CD4-positive, alpha-beta T cell (primary cell): ENCODE measurements around the gene GOLGA6L2. TPM values are rescaled to one million over a fixed set of nuclear protein-coding genes. Genes with fewer than 3 reads are reported as not detected.

Source experiments
- ATAC-seq: fragments of 200-7000 bp; cut with Tn5 transposase; one replicate; pipeline ENCODE4 v1.10.0; 2022; ENCODE audit warnings: mild to moderate bottlenecking; ENCODE audit not compliant: poor library complexity
- CTCF ChIA-PET: fragments of 350-600 bp; sonication (Branson Sonifier 250); formaldehyde crosslinking; loops from one replicate; lab custom pipeline; 2021; ENCODE audit warnings: antibody characterized with exemption, inconsistent platforms; lab: Charles Lee
- POLR2A ChIA-PET: fragments of 350-600 bp; sonication (Branson Sonifier 250); formaldehyde crosslinking; loops from one replicate; lab custom pipeline; 2021; ENCODE audit warnings: antibody characterized with exemption, inconsistent platforms; lab: Charles Lee
- DNase-seq, 14 experiments: peaks; one replicate each; pipeline ENCODE4 v3.0.0-alpha.2; 2013 to 2020; ENCODE audit warnings: mixed read lengths in 2 of 14
- H3K27ac ChIP-seq, 2 donors: one replicate each; pipeline versions ENCODE4 v1.5.1 to v1.7.0; 2013; ENCODE audit warnings: low read length in 2 of 2, low read depth in 1 of 2, mild to moderate bottlenecking in 1 of 2
- H3K27me3 ChIP-seq, 2 experiments: 1 replicate in 1 of 2; 2 replicates in 1 of 2; pipeline versions ENCODE4 v1.6.1 to v1.7.0; 2013; ENCODE audit warnings: low read length in 2 of 2, control low read depth in 1 of 2, mild to moderate bottlenecking in 1 of 2, moderate library complexity in 1 of 2; ENCODE audit not compliant: insufficient read depth in 2 of 2, control insufficient read depth in 1 of 2
- H3K36me3 ChIP-seq: one replicate; pipeline ENCODE4 v1.6.1; 2013; ENCODE audit warnings: low read length, control low read depth; ENCODE audit not compliant: insufficient read depth
- H3K4me1 ChIP-seq: one replicate; pipeline ENCODE4 v1.6.1; 2013; ENCODE audit warnings: low read length, control low read depth; ENCODE audit not compliant: insufficient read depth
- H3K4me3 ChIP-seq: one replicate; pipeline ENCODE4 v1.5.1; 2013; ENCODE audit warnings: mild to moderate bottlenecking, low read length, moderate library complexity
- H3K9me3 ChIP-seq, 2 experiments: 1 replicate in 1 of 2; 2 replicates in 1 of 2; pipeline versions ENCODE4 v1.6.1 to v1.7.0; 2013; ENCODE audit warnings: low read length in 2 of 2, mild to moderate bottlenecking in 2 of 2, control low read depth in 1 of 2, moderate library complexity in 1 of 2; ENCODE audit not compliant: control insufficient read depth in 1 of 2, insufficient read depth in 1 of 2
- H3K27ac Mint-ChIP-seq: one replicate; pipeline ENCODE4 v1.8.0; 2020; ENCODE audit warnings: mixed read lengths
- H3K27me3 Mint-ChIP-seq: one replicate; pipeline ENCODE4 v1.8.0; 2021; ENCODE audit warnings: mixed read lengths
- H3K36me3 Mint-ChIP-seq: one replicate; pipeline ENCODE4 v1.8.0; 2021; ENCODE audit warnings: low read depth, mixed read lengths
- H3K4me1 Mint-ChIP-seq: one replicate; pipeline ENCODE4 v1.8.0; 2021; ENCODE audit warnings: low read depth, mixed read lengths
- H3K4me3 Mint-ChIP-seq: one replicate; pipeline ENCODE4 v1.8.0; 2020; ENCODE audit warnings: mild to moderate bottlenecking, mixed read lengths
- H3K9me3 Mint-ChIP-seq: one replicate; pipeline ENCODE4 v1.8.0; 2020; ENCODE audit warnings: mixed read lengths
- intact Hi-C, 2 experiments: fragments of 100-400 bp; cut with DNase I in 1 of 2; cut with micrococcal nuclease in 1 of 2; formaldehyde crosslinking; loops; one replicate each; pipeline versions ENCODE4 v1.15.1 to v1.9.0; 2023 to 2025; cut with DNase I, micrococcal nuclease
- total RNA-seq, 174 experiments: library from RNA in 2 of 174; stranded (reverse) in 2 of 174; gene quantifications; one replicate each; pipeline ENCODE4 v1.2.3 and lab custom pipeline; 2021 to 2026
- TF ChIP-seq, protein P1 (sequence below): fragments of 200-600 bp; IDR thresholded peaks from one replicate; pipeline ENCODE4 v1.8.0; 2022; ENCODE audit warnings: antibody characterized with exemption, mild to moderate bottlenecking

The GOLGA6L2 gene
- total RNA-seq, 2 experiments from 2014 or later, result not detected

DNA sequence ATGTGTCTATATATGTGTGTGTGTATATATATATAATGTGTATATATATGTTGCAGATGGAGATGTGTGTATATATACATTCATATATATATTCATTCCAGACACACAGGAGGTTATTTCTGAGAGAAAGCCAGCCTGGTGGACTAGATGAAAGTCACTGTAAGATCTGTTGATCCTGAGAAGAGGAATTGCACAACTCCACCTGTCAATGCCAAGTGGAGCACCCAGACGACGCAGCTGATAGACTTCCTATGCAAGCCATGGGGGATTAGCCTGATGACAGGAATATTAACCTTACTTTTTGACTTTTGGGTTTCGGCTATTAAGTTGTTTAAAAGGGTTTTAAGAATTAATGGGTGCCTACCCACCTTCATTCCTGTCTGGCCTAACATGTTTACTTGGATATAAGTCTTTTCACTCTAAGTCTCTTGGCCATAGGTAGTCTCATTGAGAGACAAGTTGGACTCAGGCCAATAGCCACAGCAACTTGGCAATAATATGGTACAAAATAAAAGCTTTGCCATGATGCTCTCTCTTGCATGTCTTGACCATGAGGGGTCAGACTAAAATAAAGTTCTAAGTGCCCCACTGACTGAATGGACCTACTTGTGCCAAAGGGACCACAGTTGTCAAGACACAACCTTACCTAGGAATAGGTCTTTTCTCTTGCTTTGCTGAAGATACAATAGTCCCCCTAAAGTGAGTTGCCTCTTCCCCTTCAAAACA, 35.9 kb upstream of the GOLGA6L2 start:
- DNase-seq (no peak), ATAC-seq (no peak)
- no peaks in the 10 kb centered on the region for H3K9me3 ChIP-seq
- ChIA-PET CTCF (no interaction called here), POLR2A (no interaction called here)
- intact Hi-C loops, result no loop called here
- no peaks in the 10 kb centered on the region for H3K4me1 ChIP-seq
- H3K36me3 ChIP-seq, result no peaks in the 10 kb centered on the region
- H3K27ac ChIP-seq, result no peak overlapping the region
- no peak overlapping the region for H3K4me3 ChIP-seq
- no peaks in the 10 kb centered on the region for H3K27me3 ChIP-seq
- Mint-ChIP-seq H3K27ac (no peak overlapping the region), H3K9me3 (no peaks in the 10 kb centered on the region), H3K4me3 (no peak overlapping the region), H3K27me3 (peaks cover 11% of the 10 kb centered on the region), H3K36me3 (no peaks in the 10 kb centered on the region), H3K4me1 (no peaks in the 10 kb centered on the region)
- TF ChIP-seq, protein P1, sequence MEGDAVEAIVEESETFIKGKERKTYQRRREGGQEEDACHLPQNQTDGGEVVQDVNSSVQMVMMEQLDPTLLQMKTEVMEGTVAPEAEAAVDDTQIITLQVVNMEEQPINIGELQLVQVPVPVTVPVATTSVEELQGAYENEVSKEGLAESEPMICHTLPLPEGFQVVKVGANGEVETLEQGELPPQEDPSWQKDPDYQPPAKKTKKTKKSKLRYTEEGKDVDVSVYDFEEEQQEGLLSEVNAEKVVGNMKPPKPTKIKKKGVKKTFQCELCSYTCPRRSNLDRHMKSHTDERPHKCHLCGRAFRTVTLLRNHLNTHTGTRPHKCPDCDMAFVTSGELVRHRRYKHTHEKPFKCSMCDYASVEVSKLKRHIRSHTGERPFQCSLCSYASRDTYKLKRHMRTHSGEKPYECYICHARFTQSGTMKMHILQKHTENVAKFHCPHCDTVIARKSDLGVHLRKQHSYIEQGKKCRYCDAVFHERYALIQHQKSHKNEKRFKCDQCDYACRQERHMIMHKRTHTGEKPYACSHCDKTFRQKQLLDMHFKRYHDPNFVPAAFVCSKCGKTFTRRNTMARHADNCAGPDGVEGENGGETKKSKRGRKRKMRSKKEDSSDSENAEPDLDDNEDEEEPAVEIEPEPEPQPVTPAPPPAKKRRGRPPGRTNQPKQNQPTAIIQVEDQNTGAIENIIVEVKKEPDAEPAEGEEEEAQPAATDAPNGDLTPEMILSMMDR, result no peak

DNA sequence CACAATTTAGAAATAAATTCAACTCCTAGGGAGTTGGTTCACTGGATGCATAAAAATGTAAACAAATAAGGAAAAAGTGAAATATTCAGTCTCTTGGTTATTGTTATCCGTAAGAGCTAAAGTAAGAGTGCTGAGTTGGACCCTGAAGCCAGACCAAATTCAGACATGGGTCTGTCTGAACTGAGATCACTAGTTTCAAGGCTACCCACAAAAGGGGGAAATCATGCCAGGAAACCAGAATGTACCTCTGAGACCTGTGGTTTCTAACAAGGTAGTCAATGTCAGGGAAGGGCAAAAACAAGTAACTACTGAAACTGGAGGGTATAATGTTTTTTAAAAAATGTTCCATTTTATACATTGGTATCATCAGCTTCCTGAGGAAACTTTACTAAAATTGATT, 35.2 kb upstream of the GOLGA6L2 start:
- H3K27ac ChIP-seq, result no peak overlapping the region
- no peaks in the 10 kb centered on the region for H3K4me1 ChIP-seq
- CTCF ChIA-PET, result no interaction called here
- Mint-ChIP-seq H3K27me3 (peaks cover 11% of the 10 kb centered on the region), H3K4me1 (no peaks in the 10 kb centered on the region), H3K4me3 (no peak overlapping the region), H3K9me3 (no peaks in the 10 kb centered on the region), H3K36me3 (no peaks in the 10 kb centered on the region), H3K27ac (no peak overlapping the region)
- DNase-seq, result no peak
- no peak for ATAC-seq
- intact Hi-C loops, result no loop called here
- POLR2A ChIA-PET, result no interaction called here
- no peaks in the 10 kb centered on the region for H3K9me3 ChIP-seq
- no peaks in the 10 kb centered on the region for H3K27me3 ChIP-seq
- H3K36me3 ChIP-seq, result no peaks in the 10 kb centered on the region
- TF ChIP-seq, protein P1, result no peak
- H3K4me3 ChIP-seq, result no peak overlapping the region

DNA sequence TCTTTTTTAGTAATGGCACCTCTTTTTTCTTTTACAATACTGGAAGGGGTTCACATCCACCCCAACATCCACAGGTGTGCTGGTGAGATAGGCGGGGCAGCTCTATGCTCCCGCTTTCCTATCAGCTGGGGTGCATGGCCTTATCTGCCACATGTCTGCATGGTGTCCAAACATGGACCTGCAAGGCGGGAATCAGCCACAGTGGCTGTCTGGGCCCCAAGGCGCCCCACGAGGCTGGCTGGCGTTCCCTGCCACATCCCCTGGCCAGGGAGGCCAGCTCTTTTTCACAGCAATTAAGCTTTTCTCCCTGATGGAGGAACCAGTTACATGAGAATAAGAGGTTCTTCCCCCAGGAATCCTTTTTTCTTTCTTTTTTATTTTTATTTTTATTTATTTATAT, 30.9 kb upstream of the GOLGA6L2 start:
- ChIA-PET POLR2A (no interaction called here), CTCF (no interaction called here)
- Histone ChIP-seq H3K27me3 (no peaks in the 10 kb centered on the region), H3K9me3 (no peaks in the 10 kb centered on the region), H3K36me3 (no peaks in the 10 kb centered on the region), H3K4me3 (no peak overlapping the region), H3K4me1 (no peaks in the 10 kb centered on the region), H3K27ac (no peak overlapping the region)
- no peak for ATAC-seq
- no peak overlapping the region for H3K27ac Mint-ChIP-seq
- no peak overlapping the region for H3K4me3 Mint-ChIP-seq
- DNase-seq, result no peak
- TF ChIP-seq, protein P1, result no peak
- H3K9me3 Mint-ChIP-seq, result no peaks in the 10 kb centered on the region
- H3K4me1 Mint-ChIP-seq, result no peaks in the 10 kb centered on the region
- no peaks in the 10 kb centered on the region for H3K36me3 Mint-ChIP-seq
- intact Hi-C loops, result no loop called here
- no peaks in the 10 kb centered on the region for H3K27me3 Mint-ChIP-seq
